ENCODE results near the gene CD3E. TPM values are rescaled to one million over a fixed set of nuclear protein-coding genes. Genes with fewer than 3 reads are reported as not detected.

Gene CD3E
- total RNA-seq, 1 experiment from 2014 or later, result 0.39 TPM

DNA sequence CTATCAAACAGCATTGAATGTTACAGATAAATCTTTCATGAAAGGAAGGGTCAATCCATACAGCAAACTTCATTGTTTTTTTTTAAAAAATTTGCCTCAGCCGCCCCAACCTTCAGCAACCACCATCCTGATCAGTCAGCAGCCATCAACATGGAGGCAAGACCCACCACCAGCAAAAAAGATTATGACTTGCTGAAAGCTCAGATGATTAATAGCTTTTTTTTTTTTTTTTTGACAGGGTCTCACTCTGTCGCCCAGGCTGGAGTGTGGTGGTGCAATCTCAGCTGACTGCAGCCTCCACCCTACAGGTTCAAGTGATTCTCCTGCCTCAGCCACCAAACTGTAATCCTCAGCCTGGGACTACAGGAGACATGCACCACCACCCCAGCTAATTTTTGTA is 18.0 kb upstream of the CD3E start:
- H3K36me3 ChIP-seq (ENCODE audit: control insufficient read depth, insufficient read depth, low read length), result no peaks in the 10 kb centered on the region
- ChIA-PET CTCF (interaction anchor here (0.6 kb wide), 1 partner anchor 91 kb away, joined by 3 read pairs; no protein-coding TSS in a partner anchor), POLR2A (interaction anchor here (0.6 kb wide), 1 partner anchor 47 kb away, joined by 3 read pairs; no protein-coding TSS in a partner anchor)
- DNase-seq, result no peak
- no peaks in the 10 kb centered on the region for H3K27me3 ChIP-seq (replicated peaks; ENCODE audit: control insufficient read depth, insufficient read depth, low read length)
- TF ChIP-seq, protein P1, sequence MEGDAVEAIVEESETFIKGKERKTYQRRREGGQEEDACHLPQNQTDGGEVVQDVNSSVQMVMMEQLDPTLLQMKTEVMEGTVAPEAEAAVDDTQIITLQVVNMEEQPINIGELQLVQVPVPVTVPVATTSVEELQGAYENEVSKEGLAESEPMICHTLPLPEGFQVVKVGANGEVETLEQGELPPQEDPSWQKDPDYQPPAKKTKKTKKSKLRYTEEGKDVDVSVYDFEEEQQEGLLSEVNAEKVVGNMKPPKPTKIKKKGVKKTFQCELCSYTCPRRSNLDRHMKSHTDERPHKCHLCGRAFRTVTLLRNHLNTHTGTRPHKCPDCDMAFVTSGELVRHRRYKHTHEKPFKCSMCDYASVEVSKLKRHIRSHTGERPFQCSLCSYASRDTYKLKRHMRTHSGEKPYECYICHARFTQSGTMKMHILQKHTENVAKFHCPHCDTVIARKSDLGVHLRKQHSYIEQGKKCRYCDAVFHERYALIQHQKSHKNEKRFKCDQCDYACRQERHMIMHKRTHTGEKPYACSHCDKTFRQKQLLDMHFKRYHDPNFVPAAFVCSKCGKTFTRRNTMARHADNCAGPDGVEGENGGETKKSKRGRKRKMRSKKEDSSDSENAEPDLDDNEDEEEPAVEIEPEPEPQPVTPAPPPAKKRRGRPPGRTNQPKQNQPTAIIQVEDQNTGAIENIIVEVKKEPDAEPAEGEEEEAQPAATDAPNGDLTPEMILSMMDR (IDR thresholded peaks at IDR 0.05; ENCODE audit: insufficient read depth in 1 of 2, low read depth in 1 of 2, low read length in 1 of 2, severe bottlenecking in 1 of 2, unreplicated experiment in 1 of 2), result no peak
- intact Hi-C loops (cut with micrococcal nuclease; ENCODE audit: unreplicated experiment), result no loop called here
- no peaks in the 10 kb centered on the region for H3K27me3 Mint-ChIP-seq (ENCODE audit: insufficient read depth, unreplicated experiment)
- no TSS peak for BruUV-seq (replicated peaks)
- peaks cover 16% of the 10 kb centered on the region for H3K4me1 Mint-ChIP-seq (ENCODE audit: low read depth, unreplicated experiment)
- no peaks in the 10 kb centered on the region for H3K9me3 ChIP-seq
- no peak overlapping the region for H3K4me3 ChIP-seq (ENCODE audit: low read depth, low read length)
- H3K4me3 Mint-ChIP-seq (ENCODE audit: unreplicated experiment), result no peak overlapping the region
- peaks cover 5% of the 10 kb centered on the region for H3K36me3 Mint-ChIP-seq (ENCODE audit: insufficient read depth, unreplicated experiment)
- H3K4me1 ChIP-seq, result peaks cover 15% of the 10 kb centered on the region
- H3K27ac Mint-ChIP-seq (ENCODE audit: unreplicated experiment), result no peak overlapping the region
- peaks cover 9% of the 10 kb centered on the region for H3K9me3 Mint-ChIP-seq (ENCODE audit: unreplicated experiment)

DNA sequence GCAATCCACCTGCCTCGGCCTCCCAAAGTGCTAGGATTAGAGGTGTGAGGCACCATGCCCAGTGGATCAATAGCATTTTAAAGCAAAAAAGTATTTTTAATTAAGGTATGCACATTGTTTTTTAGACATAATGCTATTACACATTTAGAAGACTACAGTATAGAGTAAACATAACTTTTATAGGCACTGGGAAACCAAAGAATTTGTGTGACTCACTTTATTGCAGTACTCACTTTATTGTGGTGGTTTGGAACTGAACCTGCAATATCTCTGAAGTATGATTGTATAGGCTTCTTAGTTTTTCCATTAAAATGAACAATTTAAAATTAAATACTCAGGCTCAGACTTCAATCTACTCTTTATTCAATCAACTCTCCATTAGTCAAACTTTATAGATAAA is 17.5 kb upstream of the CD3E start:
- TF ChIP-seq, protein P1 (IDR thresholded peaks at IDR 0.05; ENCODE audit: insufficient read depth in 1 of 2, low read depth in 1 of 2, low read length in 1 of 2, severe bottlenecking in 1 of 2, unreplicated experiment in 1 of 2), result no peak
- H3K36me3 ChIP-seq (ENCODE audit: control insufficient read depth, insufficient read depth, low read length), result no peaks in the 10 kb centered on the region
- ChIA-PET POLR2A (no interaction called here), CTCF (no interaction called here)
- peaks cover 15% of the 10 kb centered on the region for H3K4me1 ChIP-seq
- Mint-ChIP-seq H3K36me3 (ENCODE audit: insufficient read depth, unreplicated experiment) (peaks cover 5% of the 10 kb centered on the region), H3K27me3 (ENCODE audit: insufficient read depth, unreplicated experiment) (no peaks in the 10 kb centered on the region), H3K27ac (ENCODE audit: unreplicated experiment) (no peak overlapping the region), H3K4me1 (ENCODE audit: low read depth, unreplicated experiment) (peaks cover 16% of the 10 kb centered on the region), H3K9me3 (ENCODE audit: unreplicated experiment) (peaks cover 9% of the 10 kb centered on the region), H3K4me3 (ENCODE audit: unreplicated experiment) (no peak overlapping the region)
- no peak for DNase-seq
- H3K27me3 ChIP-seq (replicated peaks; ENCODE audit: control insufficient read depth, insufficient read depth, low read length), result no peaks in the 10 kb centered on the region
- BruUV-seq (replicated peaks), result no TSS peak
- intact Hi-C loops (cut with micrococcal nuclease; ENCODE audit: unreplicated experiment), result no loop called here
- no peak overlapping the region for H3K4me3 ChIP-seq (ENCODE audit: low read depth, low read length)
- H3K9me3 ChIP-seq, result no peaks in the 10 kb centered on the region

DNA sequence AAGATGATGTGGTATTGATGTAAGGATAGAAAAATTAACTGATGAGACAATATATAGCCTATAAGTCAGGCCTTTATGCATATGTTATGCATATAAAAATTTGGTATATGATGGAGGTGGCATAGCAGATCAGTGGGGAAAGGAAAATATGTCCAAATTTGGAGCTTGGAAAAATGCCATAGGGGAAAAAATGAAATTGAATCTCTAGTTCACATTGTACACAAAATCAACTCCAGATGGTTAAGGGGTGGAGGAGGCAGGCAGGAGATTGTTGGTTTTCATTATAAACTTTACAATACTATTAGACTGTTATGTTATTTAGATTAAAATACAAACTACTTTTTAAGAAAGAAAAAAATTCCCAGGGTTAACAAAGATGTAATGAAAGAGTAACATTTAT is 15.1 kb upstream of the CD3E start:
- no peak overlapping the region for H3K4me3 Mint-ChIP-seq (ENCODE audit: unreplicated experiment)
- Histone ChIP-seq H3K36me3 (ENCODE audit: control insufficient read depth, insufficient read depth, low read length) (no peaks in the 10 kb centered on the region), H3K9me3 (no peaks in the 10 kb centered on the region), H3K4me3 (ENCODE audit: low read depth, low read length) (no peak overlapping the region), H3K4me1 (peaks cover 8% of the 10 kb centered on the region), H3K27me3 (replicated peaks; ENCODE audit: control insufficient read depth, insufficient read depth, low read length) (no peaks in the 10 kb centered on the region)
- ChIA-PET POLR2A (no interaction called here), CTCF (interaction anchor here (0.8 to 1.8 kb wide), 4 partner anchors 13 to 145 kb away, joined by 3 to 8 read pairs (median 4); no protein-coding TSS in a partner anchor)
- H3K4me1 Mint-ChIP-seq (ENCODE audit: low read depth, unreplicated experiment), result peaks cover 16% of the 10 kb centered on the region
- TF ChIP-seq, protein P1 (IDR thresholded peaks at IDR 0.05; ENCODE audit: insufficient read depth in 1 of 2, low read depth in 1 of 2, low read length in 1 of 2, severe bottlenecking in 1 of 2, unreplicated experiment in 1 of 2), result no peak
- DNase-seq, result no peak
- peaks cover 9% of the 10 kb centered on the region for H3K9me3 Mint-ChIP-seq (ENCODE audit: unreplicated experiment)
- H3K36me3 Mint-ChIP-seq (ENCODE audit: insufficient read depth, unreplicated experiment), result peaks cover 5% of the 10 kb centered on the region
- H3K27me3 Mint-ChIP-seq (ENCODE audit: insufficient read depth, unreplicated experiment), result no peaks in the 10 kb centered on the region
- BruUV-seq (replicated peaks), result no TSS peak
- intact Hi-C loops (cut with micrococcal nuclease; ENCODE audit: unreplicated experiment), result no loop called here
- no peak overlapping the region for H3K27ac Mint-ChIP-seq (ENCODE audit: unreplicated experiment)

All from Caco-2 (cell line).